Activated B cell treated with CpG ODN at 0.5 μM for 24 hours (primary cell): ENCODE data around the gene DYNC2H1. TPM values are rescaled to one million over a fixed set of nuclear protein-coding genes. Genes with fewer than 3 reads are reported as not detected.

ENCODE experiments used
- ATAC-seq: fragments of 200-7000 bp; cut with Tn5 transposase; one replicate; pipeline ENCODE4 v1.10.0; 2021; ENCODE audit warnings: low read depth, mild to moderate bottlenecking, moderate library complexity
- CTCF ChIA-PET: fragments of 350-600 bp; sonication (Branson Sonifier 250); formaldehyde crosslinking; loops from one replicate; lab custom pipeline; 2021; ENCODE audit warnings: antibody characterized with exemption; lab: Charles Lee
- POLR2A ChIA-PET: fragments of 350-600 bp; sonication (Branson Sonifier 250); formaldehyde crosslinking; loops from one replicate; lab custom pipeline; 2021; ENCODE audit warnings: antibody characterized with exemption; lab: Charles Lee
- DNase-seq: peaks from one replicate; pipeline ENCODE4 v3.0.0; 2022
- H3K27ac Mint-ChIP-seq: one replicate; pipeline ENCODE4 v1.8.0; 2020; ENCODE audit warnings: mixed read lengths
- H3K27me3 Mint-ChIP-seq: one replicate; pipeline ENCODE4 v1.8.0; 2021; ENCODE audit warnings: mixed read lengths
- H3K36me3 Mint-ChIP-seq: one replicate; pipeline ENCODE4 v1.8.0; 2021; ENCODE audit warnings: low read depth, mixed read lengths
- H3K4me1 Mint-ChIP-seq: one replicate; pipeline ENCODE4 v1.8.0; 2021; ENCODE audit warnings: mixed read lengths
- H3K4me3 Mint-ChIP-seq: one replicate; pipeline ENCODE4 v1.8.0; 2020; ENCODE audit warnings: mild to moderate bottlenecking, mixed read lengths
- H3K9me3 Mint-ChIP-seq: one replicate; pipeline ENCODE4 v1.8.0; 2020; ENCODE audit warnings: mixed read lengths
- CTCF ChIP-seq: fragments of 200-600 bp; IDR thresholded peaks from one replicate; pipeline ENCODE4 v1.8.0; 2022; ENCODE audit warnings: antibody characterized with exemption, mild to moderate bottlenecking
- intact Hi-C: fragments of 100-400 bp; cut with micrococcal nuclease; formaldehyde crosslinking; loops from one replicate; pipeline ENCODE4 v1.15.1; 2024
- total RNA-seq: library from RNA; stranded (reverse); gene quantifications from 2 replicates; pipeline ENCODE4 v1.2.3, GENCODE V29; 2022

The DYNC2H1 gene
- total RNA-seq, 1 donor from 2014 or later = 3.2 TPM

DNA sequence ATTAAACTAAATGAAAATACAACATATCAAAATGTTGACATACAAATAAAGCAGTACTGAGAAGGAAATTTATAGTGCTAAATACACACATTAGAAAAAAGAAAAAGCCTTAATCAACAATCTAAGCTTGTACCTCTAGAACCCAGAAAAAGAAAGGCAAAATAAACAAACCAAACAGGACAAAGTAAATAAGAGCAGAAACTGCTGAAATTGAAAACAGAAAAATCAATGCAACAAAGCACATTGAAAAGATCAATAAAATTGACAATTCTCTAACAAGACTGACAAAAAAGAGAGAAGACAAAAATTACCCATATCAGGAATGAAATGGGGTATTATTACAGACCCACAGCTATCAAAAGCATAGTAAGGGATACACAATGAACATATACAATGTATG is 38.2 kb upstream of the DYNC2H1 start:
- POLR2A ChIA-PET = no interaction called here
- no peak overlapping the region for H3K4me3 Mint-ChIP-seq

GRCh38 chr11:103076361-103076760 is 32.9 kb upstream of the DYNC2H1 start:
- no peak overlapping the region for H3K27ac Mint-ChIP-seq
- H3K36me3 Mint-ChIP-seq = peaks cover 77% of the 10 kb centered on the region
- no peak for TF ChIP-seq CTCF
- ChIA-PET CTCF (no interaction called here), POLR2A (no interaction called here)
- H3K4me1 Mint-ChIP-seq = peaks cover 8% of the 10 kb centered on the region
- ATAC-seq = no peak
- no peaks in the 10 kb centered on the region for H3K27me3 Mint-ChIP-seq
- no peak overlapping the region for H3K4me3 Mint-ChIP-seq
- no peak for DNase-seq
- no peaks in the 10 kb centered on the region for H3K9me3 Mint-ChIP-seq
- intact Hi-C loops = no loop called here

More for the DNA sequence above, 38.2 kb upstream of the DYNC2H1 start:
- ATAC-seq (no peak), DNase-seq (no peak)
- intact Hi-C loops = loop anchor here (2.0 kb wide), 1 partner anchor 14 kb away; no protein-coding TSS in a partner anchor
- CTCF ChIA-PET = no interaction called here
- Mint-ChIP-seq H3K4me1 (peaks cover 38% of the 10 kb centered on the region), H3K36me3 (peaks cover 57% of the 10 kb centered on the region), H3K27me3 (no peaks in the 10 kb centered on the region), H3K9me3 (no peaks in the 10 kb centered on the region), H3K27ac (no peak overlapping the region)
- TF ChIP-seq CTCF = no peak

- Mint-ChIP-seq H3K27me3 (no peaks in the 10 kb centered on the region), H3K36me3 (peaks cover 81% of the 10 kb centered on the region), H3K9me3 (no peaks in the 10 kb centered on the region), H3K4me1 (peaks cover 8% of the 10 kb centered on the region), H3K27ac (no peak overlapping the region), H3K4me3 (no peak overlapping the region)
- TF ChIP-seq CTCF = no peak
- ChIA-PET CTCF (no interaction called here), POLR2A (no interaction called here)
- no peak for DNase-seq
- intact Hi-C loops = no loop called here
- ATAC-seq = no peak
These were observed 31.7 kb upstream of the DYNC2H1 start for GRCh38 chr11:103077554-103077953.

DNA sequence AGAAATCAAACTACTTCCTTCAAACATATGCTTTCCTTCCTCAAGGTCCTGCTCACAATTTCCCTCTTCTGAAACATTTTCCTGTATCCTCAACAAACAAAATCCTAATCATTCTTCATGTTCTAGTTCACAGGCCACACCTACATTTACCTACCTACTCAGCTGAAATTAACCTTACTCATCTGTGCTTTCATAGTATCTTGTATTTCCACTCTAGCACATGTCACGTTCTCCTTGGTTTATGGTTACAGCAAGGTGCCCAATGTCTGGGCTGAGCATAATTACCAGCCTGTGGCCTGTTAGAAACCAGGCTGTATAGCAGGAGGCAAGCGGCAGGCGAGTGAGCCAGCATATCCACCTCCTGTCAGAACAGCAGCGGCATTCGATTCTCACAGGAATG is 30.5 kb upstream of the DYNC2H1 start:
- intact Hi-C loops = no loop called here
- Mint-ChIP-seq H3K9me3 (no peaks in the 10 kb centered on the region), H3K27ac (no peak overlapping the region), H3K4me3 (no peak overlapping the region), H3K27me3 (no peaks in the 10 kb centered on the region), H3K36me3 (peaks cover 81% of the 10 kb centered on the region), H3K4me1 (peaks cover 6% of the 10 kb centered on the region)
- ChIA-PET POLR2A (no interaction called here), CTCF (no interaction called here)
- TF ChIP-seq CTCF = no peak
- DNase-seq = no peak
- no peak for ATAC-seq

DNA sequence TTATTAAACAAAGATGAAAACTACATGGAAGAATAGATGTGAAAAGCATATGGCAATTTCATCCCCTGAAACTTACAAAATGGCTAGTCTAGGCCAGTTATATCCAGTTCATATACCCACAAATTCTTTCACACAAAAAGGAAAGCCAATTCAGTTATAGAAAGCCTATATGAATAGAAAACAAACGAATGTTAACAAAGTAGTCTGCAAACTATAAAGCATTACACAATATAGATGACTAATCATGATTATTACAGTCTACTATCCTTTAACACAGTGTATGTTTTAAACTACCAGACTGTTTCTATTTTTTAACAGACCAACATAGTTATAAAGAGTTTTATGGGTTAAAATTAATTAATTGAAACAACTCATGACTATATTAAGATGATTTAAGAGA is 29.4 kb upstream of the DYNC2H1 start:
- Mint-ChIP-seq H3K4me1 (peaks cover 6% of the 10 kb centered on the region), H3K27ac (no peak overlapping the region), H3K9me3 (no peaks in the 10 kb centered on the region), H3K27me3 (no peaks in the 10 kb centered on the region), H3K36me3 (peaks cover 76% of the 10 kb centered on the region), H3K4me3 (no peak overlapping the region)
- ATAC-seq (no peak), DNase-seq (no peak)
- POLR2A ChIA-PET = no interaction called here
- CTCF ChIA-PET = no interaction called here
- no peak for TF ChIP-seq CTCF
- intact Hi-C loops = no loop called here
